SK-N-SH (cell line): ENCODE measurements around the gene ZDHHC24. TPM values are rescaled to one million over a fixed set of nuclear protein-coding genes. Genes with fewer than 3 reads are reported as not detected.
"Not testable (repeated sequence)": the region's sequence is repeated elsewhere in the genome, so short reads cannot be mapped to it uniquely, and the experiment has no call there.

Source experiments
- CTCF ChIA-PET: fragments of 300-600, 350-600 bp; formaldehyde crosslinking; extraction: SDS; loops from one replicate; lab custom pipeline; 2021; lab: Yijun Ruan, JAX
- POLR2A ChIA-PET: fragments of 350-600 bp; sonication (Branson Sonifier 250); formaldehyde crosslinking; extraction: SDS; loops from one replicate; lab custom pipeline; 2020; ENCODE audit warnings: antibody characterized with exemption, inconsistent platforms; lab: Yijun Ruan, JAX
- DNase-seq: peaks from one replicate; pipeline ENCODE4 v3.0.0; 2012
- H2AFZ ChIP-seq: fragments of 200-600 bp; sonication (generic); 2 replicates; pipeline ENCODE4 v1.8.1; 2016; ENCODE audit warnings: antibody characterized with exemption, mild to moderate bottlenecking, low read depth
- H3F3A ChIP-seq: fragments of 200-600 bp; sonication (generic); replicated peaks from 2 replicates; pipeline ENCODE3; 2016; ENCODE audit warnings: antibody characterized with exemption, mild to moderate bottlenecking; ENCODE audit not compliant: insufficient read depth
- H3K27ac ChIP-seq, 2 experiments: fragments of 200-500 bp in 1 of 2; fragments of 200-600 bp in 1 of 2; sonication (Bioruptor generic) in 1 of 2; sonication (generic), shearing (Covaris generic) in 1 of 2; 2 replicates each; pipeline versions ENCODE4 v1.5.1 to v1.6.1; 2014 to 2016; ENCODE audit warnings: low read depth in 2 of 2, inconsistent platforms in 1 of 2, low read length in 1 of 2, mild to moderate bottlenecking in 1 of 2, mixed read lengths in 1 of 2
- H3K27me3 ChIP-seq: fragments of 200-600 bp; sonication (generic), shearing (Covaris generic); 2 replicates; pipeline ENCODE4 v1.6.1; 2016; ENCODE audit warnings: mixed run types; ENCODE audit not compliant: insufficient read depth
- H3K36me3 ChIP-seq, 2 experiments: fragments of 200-500 bp in 1 of 2; fragments of 200-600 bp in 1 of 2; sonication (Bioruptor generic) in 1 of 2; sonication (generic) in 1 of 2; replicated peaks in 1 of 2; 2 replicates each; pipeline versions ENCODE3 to v1.5.1; 2014 to 2016; ENCODE audit warnings: low read length in 1 of 2, mild to moderate bottlenecking in 1 of 2; ENCODE audit not compliant: insufficient read depth in 2 of 2, control insufficient read depth in 1 of 2
- H3K4me1 ChIP-seq, 2 experiments: fragments of 200-500 bp in 1 of 2; fragments of 200-600 bp in 1 of 2; sonication (Bioruptor generic) in 1 of 2; sonication (generic), shearing (Covaris generic) in 1 of 2; 2 replicates each; pipeline versions ENCODE4 v1.5.1 to v1.6.1; 2014 to 2016; ENCODE audit warnings: low read depth in 1 of 2, low read length in 1 of 2, mixed run types in 1 of 2; ENCODE audit not compliant: insufficient read depth in 2 of 2, control insufficient read depth in 1 of 2
- H3K4me2 ChIP-seq: fragments of 200-600 bp; sonication (generic), shearing (Covaris generic); 2 replicates; pipeline ENCODE4 v1.6.1; 2017; ENCODE audit warnings: mixed run types
- H3K4me3 ChIP-seq, 2 experiments: fragments of 200-500 bp in 1 of 2; fragments of 200-600 bp in 1 of 2; sonication (Bioruptor generic) in 1 of 2; sonication (generic), shearing (Covaris generic) in 1 of 2; 2 replicates each; pipeline versions ENCODE4 v1.5.1 to v1.8.1; 2014 to 2016; ENCODE audit warnings: low read depth in 2 of 2, inconsistent platforms in 1 of 2, low read length in 1 of 2, mild to moderate bottlenecking in 1 of 2, mixed read lengths in 1 of 2, moderate library complexity in 1 of 2
- H3K79me2 ChIP-seq: fragments of 200-600 bp; sonication (generic); 2 replicates; pipeline ENCODE4 v1.8.1; 2017; ENCODE audit warnings: mild to moderate bottlenecking; ENCODE audit not compliant: insufficient read depth
- H3K9ac ChIP-seq: fragments of 200-600 bp; sonication (generic); 2 replicates; pipeline ENCODE4 v1.6.1; 2017; ENCODE audit warnings: mixed run types
- H3K9me2 ChIP-seq: fragments of 200-600 bp; sonication (generic); 2 replicates; pipeline ENCODE4 v1.6.1; 2017; ENCODE audit warnings: mixed run types
- H3K9me3 ChIP-seq: fragments of 200-600 bp; sonication (generic); 2 replicates; pipeline ENCODE4 v1.6.1; 2017; ENCODE audit warnings: mixed run types, mild to moderate bottlenecking, moderate library complexity
- H4K20me1 ChIP-seq: fragments of 200-600 bp; sonication (generic); 2 replicates; pipeline ENCODE4 v1.6.1; 2017; ENCODE audit warnings: mild to moderate bottlenecking, mixed run types; ENCODE audit not compliant: insufficient read depth
- CHD2 ChIP-seq: fragments of 150-350 bp; IDR thresholded peaks from 2 replicates; pipeline ENCODE4 v1.6.1; 2018; ENCODE audit warnings: low read length; ENCODE audit not compliant: partially characterized antibody
- ELF1 ChIP-seq: IDR thresholded peaks from 2 replicates; pipeline ENCODE4 v1.4.0; 2012
- GABPA ChIP-seq: IDR thresholded peaks from 2 replicates; pipeline ENCODE4 v1.4.0; 2012; ENCODE audit warnings: low read depth, mild to moderate bottlenecking
- IRF3 ChIP-seq: fragments of 150-350 bp; IDR thresholded peaks from 2 replicates; pipeline ENCODE4 v1.6.1; 2016; ENCODE audit warnings: mild to moderate bottlenecking, low read depth, low read length
- RAD21 ChIP-seq: IDR thresholded peaks from 2 replicates; pipeline ENCODE4 v1.6.1; 2012; ENCODE audit warnings: mild to moderate bottlenecking, low read length
- RCOR1 ChIP-seq: fragments of 150-350 bp; IDR thresholded peaks from 2 replicates; pipeline ENCODE4 v1.6.1; 2017; ENCODE audit warnings: antibody characterized with exemption, low read length
- REST ChIP-seq: IDR thresholded peaks from 2 replicates; pipeline ENCODE4 v1.6.1; 2012; ENCODE audit warnings: mild to moderate bottlenecking, low read depth, low read length, moderate library complexity
- RXRA ChIP-seq: IDR thresholded peaks from 2 replicates; pipeline ENCODE4 v1.4.0; 2012; ENCODE audit warnings: low read depth, mild to moderate bottlenecking, borderline replicate concordance
- TAF1 ChIP-seq: IDR thresholded peaks from 2 replicates; pipeline ENCODE4 v1.6.1; 2012; ENCODE audit warnings: low read depth, mild to moderate bottlenecking, low read length, moderate library complexity, borderline replicate concordance
- USF2 ChIP-seq: fragments of 150-350 bp; IDR thresholded peaks from 2 replicates; pipeline ENCODE4 v1.6.1; 2017; ENCODE audit warnings: antibody characterized with exemption, low read length, low read depth, borderline replicate concordance
- WGBS: methylation state at CpG from one replicate; pipeline ENCODE4 v1.1.6; 2017; ENCODE audit warnings: low lambda C conversion rate; 5-methylcytosine and 5-hydroxymethylcytosine counted together
- polyA plus RNA-seq, 3 experiments: library from polyadenylated mRNA; depleted of rRNA; stranded (reverse); fragments of >200 nt; gene quantifications; 2 replicates each; pipeline ENCODE4 v1.2.3, GENCODE V29; 2012

ZDHHC24 gene
- polyA plus RNA-seq, 1 of the 3 experiments (the other 2 are of a cell fraction) = 13.1 TPM

GRCh38 chr11:66546966-66547661 is 1.3 kb upstream of the ZDHHC24 start:
- Histone ChIP-seq H3K79me2 (peaks cover 7% of the 10 kb centered on the region), H3K9me3 (no peaks in the 10 kb centered on the region), H3K9me2 (no peaks in the 10 kb centered on the region), H3K27ac (no peak overlapping the region), H4K20me1 (no peaks in the 10 kb centered on the region), H3K27me3 (no peaks in the 10 kb centered on the region), H3K4me2 (no peak overlapping the region), H3F3A (peaks cover 4% of the 10 kb centered on the region)
- POLR2A ChIA-PET = interaction anchor here (1.0 to 1.8 kb wide), 2 partner anchors 36 to 131 kb away, joined by 3 to 9 read pairs; partner anchors contain the start of gene BBS1
- TF ChIP-seq ELF1 (no peak), TAF1 (no peak)
- TF ChIP-seq, all 33 proteins: peak for 0
- Histone ChIP-seq H3K4me1 (peaks cover 0 to 10% of the 10 kb centered on the region in 2 experiments; a peak in 1 of 4 replicates), H2AFZ (no peak overlapping the region), H3K36me3 (peaks cover 0 to 1% of the 10 kb centered on the region in 2 experiments), H3K9ac (no peak overlapping the region), H3K4me3 (no peak overlapping the region)
- CTCF ChIA-PET = interaction anchor here (1.2 to 2.8 kb wide), 2 partner anchors 32 to 131 kb away, joined by 4 to 20 read pairs; partner anchors contain the start of gene RBM4B
- WGBS = 84% methylated on average over 9 of the region's 18 CpGs
- DNase-seq = no peak

- Histone ChIP-seq H4K20me1 (no peaks in the 10 kb centered on the region), H3K9me3 (no peaks in the 10 kb centered on the region), H3K4me2 (peak within 1 kb of the TSS; percentile 89), H3K36me3 (peaks cover 0 to 7% of the 10 kb centered on the region in 2 experiments), H3K27ac (peak within 1 kb of the TSS; percentile 39 to 64; a peak in 3 of 4 replicates), H3K79me2 (peaks cover 7% of the 10 kb centered on the region), H3K9me2 (no peaks in the 10 kb centered on the region), H3K4me1 (peaks cover 0 to 10% of the 10 kb centered on the region in 2 experiments; a peak in 1 of 4 replicates), H3K27me3 (no peaks in the 10 kb centered on the region), H3K9ac (peak within 1 kb of the TSS; percentile 86), H3K4me3 (peak within 1 kb of the TSS; percentile 84 to 88), H2AFZ (peak within 1 kb of the TSS; percentile 98), H3F3A (peaks cover 4% of the 10 kb centered on the region)
- TF ChIP-seq REST (peak; percentile 22; the same call in 1 of the 2 replicates), RAD21 (no peak), RCOR1 (peak; percentile 70), CHD2 (no peak), TAF1 (no peak), RXRA (no peak), GABPA (no peak), USF2 (no peak), IRF3 (no peak)
- ChIA-PET POLR2A (interaction anchor here (0.7 to 1.8 kb wide), 6 partner anchors 13 to 132 kb away, joined by 3 to 9 read pairs (median 4); partner anchors contain the start of genes BBS1 and CTSF), CTCF (interaction anchor here (1.0 to 2.8 kb wide), 5 partner anchors 9 to 1230 kb away, joined by 3 to 20 read pairs (median 4); partner anchors contain the start of gene RBM4B)
- peak; percentile 48 for DNase-seq
- WGBS = 0% methylated on average over 7 of the region's 37 CpGs
Observed at GRCh38 chr11:66546368-66546965, 619 bp upstream of the ZDHHC24 start, which contains the start of gene ACTN3. ACTN3 (plus strand) TSS chr11:66546903; CDS start chr11:66546938, 35 bp downstream.

- peak overlapping the region; percentile 89 for H3K4me2 ChIP-seq
- ChIA-PET POLR2A (interaction anchor here (0.6 to 1.4 kb wide), 3 partner anchors 12 to 23 kb away, joined by 3 to 6 read pairs (median 3); partner anchors contain the start of gene CTSF), CTCF (interaction anchor here (0.8 to 2.8 kb wide), 5 partner anchors 10 to 717 kb away, joined by 3 to 20 read pairs (median 4); partner anchors contain the start of gene RBM4B)
- DNase-seq, H3K36me3 ChIP-seq, H4K20me1 ChIP-seq, H3K79me2 ChIP-seq, H2AFZ ChIP-seq, H3K27ac ChIP-seq, H3K27me3 ChIP-seq, H3K4me1 ChIP-seq, H3K9me3 ChIP-seq, H3F3A ChIP-seq, H3K9me2 ChIP-seq: not testable (repeated sequence)
- H3K9ac ChIP-seq = peak overlapping the region; percentile 86
- peak overlapping the region; percentile 84 to 88 for H3K4me3 ChIP-seq
- 82% methylated on average over 14 of the region's 14 CpGs for WGBS
Observed at GRCh38 chr11:66544952-66545351, 896 bp downstream of the ZDHHC24 start.
